ENCODE data around the gene MTAP.

DNA sequence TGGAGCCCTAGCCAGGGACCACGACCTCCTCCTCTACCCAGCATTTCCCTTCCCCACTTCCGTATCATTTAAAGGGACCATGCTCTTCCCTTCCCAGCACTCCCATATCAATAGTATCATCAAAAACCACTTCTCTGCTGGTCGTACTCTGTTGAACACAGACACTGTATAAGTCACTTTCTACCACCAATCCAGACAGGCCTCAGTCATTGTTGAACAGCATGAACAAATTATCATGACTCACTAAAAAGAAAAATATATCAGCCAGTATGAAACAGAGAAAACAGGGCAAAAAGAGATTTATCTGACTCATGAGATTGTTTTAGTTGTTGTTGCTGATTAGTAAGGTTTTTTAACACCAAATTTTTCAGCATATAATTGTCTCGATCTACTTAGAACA lies 101.9 kb downstream of the MTAP start:
- TF ChIP-seq, protein P1, sequence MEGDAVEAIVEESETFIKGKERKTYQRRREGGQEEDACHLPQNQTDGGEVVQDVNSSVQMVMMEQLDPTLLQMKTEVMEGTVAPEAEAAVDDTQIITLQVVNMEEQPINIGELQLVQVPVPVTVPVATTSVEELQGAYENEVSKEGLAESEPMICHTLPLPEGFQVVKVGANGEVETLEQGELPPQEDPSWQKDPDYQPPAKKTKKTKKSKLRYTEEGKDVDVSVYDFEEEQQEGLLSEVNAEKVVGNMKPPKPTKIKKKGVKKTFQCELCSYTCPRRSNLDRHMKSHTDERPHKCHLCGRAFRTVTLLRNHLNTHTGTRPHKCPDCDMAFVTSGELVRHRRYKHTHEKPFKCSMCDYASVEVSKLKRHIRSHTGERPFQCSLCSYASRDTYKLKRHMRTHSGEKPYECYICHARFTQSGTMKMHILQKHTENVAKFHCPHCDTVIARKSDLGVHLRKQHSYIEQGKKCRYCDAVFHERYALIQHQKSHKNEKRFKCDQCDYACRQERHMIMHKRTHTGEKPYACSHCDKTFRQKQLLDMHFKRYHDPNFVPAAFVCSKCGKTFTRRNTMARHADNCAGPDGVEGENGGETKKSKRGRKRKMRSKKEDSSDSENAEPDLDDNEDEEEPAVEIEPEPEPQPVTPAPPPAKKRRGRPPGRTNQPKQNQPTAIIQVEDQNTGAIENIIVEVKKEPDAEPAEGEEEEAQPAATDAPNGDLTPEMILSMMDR (IDR thresholded peaks at IDR 0.05; ENCODE audit: low read depth, low read length, missing input control) = no peak
- TF ChIP-seq, protein P2, sequence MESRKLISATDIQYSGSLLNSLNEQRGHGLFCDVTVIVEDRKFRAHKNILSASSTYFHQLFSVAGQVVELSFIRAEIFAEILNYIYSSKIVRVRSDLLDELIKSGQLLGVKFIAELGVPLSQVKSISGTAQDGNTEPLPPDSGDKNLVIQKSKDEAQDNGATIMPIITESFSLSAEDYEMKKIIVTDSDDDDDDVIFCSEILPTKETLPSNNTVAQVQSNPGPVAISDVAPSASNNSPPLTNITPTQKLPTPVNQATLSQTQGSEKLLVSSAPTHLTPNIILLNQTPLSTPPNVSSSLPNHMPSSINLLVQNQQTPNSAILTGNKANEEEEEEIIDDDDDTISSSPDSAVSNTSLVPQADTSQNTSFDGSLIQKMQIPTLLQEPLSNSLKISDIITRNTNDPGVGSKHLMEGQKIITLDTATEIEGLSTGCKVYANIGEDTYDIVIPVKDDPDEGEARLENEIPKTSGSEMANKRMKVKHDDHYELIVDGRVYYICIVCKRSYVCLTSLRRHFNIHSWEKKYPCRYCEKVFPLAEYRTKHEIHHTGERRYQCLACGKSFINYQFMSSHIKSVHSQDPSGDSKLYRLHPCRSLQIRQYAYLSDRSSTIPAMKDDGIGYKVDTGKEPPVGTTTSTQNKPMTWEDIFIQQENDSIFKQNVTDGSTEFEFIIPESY (IDR thresholded peaks at IDR 0.05) = no peak
- TF ChIP-seq, protein P3, sequence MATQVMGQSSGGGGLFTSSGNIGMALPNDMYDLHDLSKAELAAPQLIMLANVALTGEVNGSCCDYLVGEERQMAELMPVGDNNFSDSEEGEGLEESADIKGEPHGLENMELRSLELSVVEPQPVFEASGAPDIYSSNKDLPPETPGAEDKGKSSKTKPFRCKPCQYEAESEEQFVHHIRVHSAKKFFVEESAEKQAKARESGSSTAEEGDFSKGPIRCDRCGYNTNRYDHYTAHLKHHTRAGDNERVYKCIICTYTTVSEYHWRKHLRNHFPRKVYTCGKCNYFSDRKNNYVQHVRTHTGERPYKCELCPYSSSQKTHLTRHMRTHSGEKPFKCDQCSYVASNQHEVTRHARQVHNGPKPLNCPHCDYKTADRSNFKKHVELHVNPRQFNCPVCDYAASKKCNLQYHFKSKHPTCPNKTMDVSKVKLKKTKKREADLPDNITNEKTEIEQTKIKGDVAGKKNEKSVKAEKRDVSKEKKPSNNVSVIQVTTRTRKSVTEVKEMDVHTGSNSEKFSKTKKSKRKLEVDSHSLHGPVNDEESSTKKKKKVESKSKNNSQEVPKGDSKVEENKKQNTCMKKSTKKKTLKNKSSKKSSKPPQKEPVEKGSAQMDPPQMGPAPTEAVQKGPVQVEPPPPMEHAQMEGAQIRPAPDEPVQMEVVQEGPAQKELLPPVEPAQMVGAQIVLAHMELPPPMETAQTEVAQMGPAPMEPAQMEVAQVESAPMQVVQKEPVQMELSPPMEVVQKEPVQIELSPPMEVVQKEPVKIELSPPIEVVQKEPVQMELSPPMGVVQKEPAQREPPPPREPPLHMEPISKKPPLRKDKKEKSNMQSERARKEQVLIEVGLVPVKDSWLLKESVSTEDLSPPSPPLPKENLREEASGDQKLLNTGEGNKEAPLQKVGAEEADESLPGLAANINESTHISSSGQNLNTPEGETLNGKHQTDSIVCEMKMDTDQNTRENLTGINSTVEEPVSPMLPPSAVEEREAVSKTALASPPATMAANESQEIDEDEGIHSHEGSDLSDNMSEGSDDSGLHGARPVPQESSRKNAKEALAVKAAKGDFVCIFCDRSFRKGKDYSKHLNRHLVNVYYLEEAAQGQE (IDR thresholded peaks at IDR 0.05) = no peak
- TF ChIP-seq SP1 (IDR thresholded peaks at IDR 0.05) = no peak
- no peak for TF ChIP-seq GABPA (IDR thresholded peaks at IDR 0.05 in 1 of 2, conservative IDR thresholded peaks at IDR 0.05 in 1 of 2)
- TF ChIP-seq, protein P4, sequence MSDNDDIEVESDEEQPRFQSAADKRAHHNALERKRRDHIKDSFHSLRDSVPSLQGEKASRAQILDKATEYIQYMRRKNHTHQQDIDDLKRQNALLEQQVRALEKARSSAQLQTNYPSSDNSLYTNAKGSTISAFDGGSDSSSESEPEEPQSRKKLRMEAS (IDR thresholded peaks at IDR 0.05) = no peak
- TF ChIP-seq RXRA (IDR thresholded peaks at IDR 0.05) = no peak
- no peak for TF ChIP-seq TAF1 (conservative IDR thresholded peaks at IDR 0.05)
- no peak for TF ChIP-seq EGR1 (IDR thresholded peaks at IDR 0.05; ENCODE audit: low read depth in 2 of 2)
- TF ChIP-seq, protein P5, sequence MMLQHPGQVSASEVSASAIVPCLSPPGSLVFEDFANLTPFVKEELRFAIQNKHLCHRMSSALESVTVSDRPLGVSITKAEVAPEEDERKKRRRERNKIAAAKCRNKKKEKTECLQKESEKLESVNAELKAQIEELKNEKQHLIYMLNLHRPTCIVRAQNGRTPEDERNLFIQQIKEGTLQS (IDR thresholded peaks at IDR 0.05) = no peak
- TF ChIP-seq JUND (IDR thresholded peaks at IDR 0.05) = no peak
- TF ChIP-seq RAD21 (IDR thresholded peaks at IDR 0.05) = no peak
